Body of pancreas (tissue), 4 donors: ENCODE data around the gene CFAP206. TPM values are rescaled to one million over a fixed set of nuclear protein-coding genes. Genes with fewer than 3 reads are reported as not detected.

Experiments
- ATAC-seq: fragments of 150-250 bp; one replicate; pipeline ENCODE4 v1.9.1; 2016
- DNase-seq, 4 donors: peaks; one replicate each; pipeline ENCODE4 v3.0.0-alpha.2; 2019
- H3K27ac ChIP-seq, 4 donors: fragments of 200-600 bp; sonication (generic); 1 replicate in 3 of 4; 2 replicates in 1 of 4; pipeline versions ENCODE4 v1.5.1 to v1.6.1; 2016 to 2019; ENCODE audit warnings: mild to moderate bottlenecking in 1 of 4, mixed read lengths in 1 of 4, moderate library complexity in 1 of 4
- H3K27me3 ChIP-seq, 2 donors: fragments of 200-600 bp; sonication (generic); one replicate each; pipeline ENCODE4 v1.6.0; 2016; ENCODE audit warnings: mild to moderate bottlenecking in 1 of 2
- H3K36me3 ChIP-seq, 2 donors: fragments of 200-600 bp; sonication (generic); replicated peaks in 1 of 2; 2 replicates each; pipeline ENCODE4 v1.5.1; 2016; ENCODE audit warnings: low read depth in 2 of 2; ENCODE audit not compliant: insufficient read depth in 1 of 2
- H3K4me1 ChIP-seq: fragments of 200-600 bp; sonication (generic); one replicate; pipeline ENCODE4 v1.6.0; 2016
- H3K4me3 ChIP-seq, 2 donors: fragments of 200-600 bp; sonication (generic); 1 replicate in 1 of 2; 2 replicates in 1 of 2; pipeline ENCODE4 v1.5.1; 2016 to 2019
- H3K9me3 ChIP-seq, 3 donors: fragments of 200-600 bp; sonication (generic); 1 replicate in 2 of 3; 2 replicates in 1 of 3; pipeline ENCODE4 v1.5.1; 2016
- POLR2A ChIP-seq, 3 donors: fragments of 450-650 bp; IDR thresholded peaks; one replicate each; pipeline ENCODE4 v1.6.1; 2016; ENCODE audit warnings: antibody characterized with exemption in 3 of 3, mild to moderate bottlenecking in 2 of 3
- WGBS, 2 donors: methylation state at CpG; one replicate each; pipeline ENCODE4 v1.1.5; 2017; 5-methylcytosine and 5-hydroxymethylcytosine counted together
- intact Hi-C: fragments of 100-400 bp; cut with DNase I; formaldehyde crosslinking; loops from one replicate; pipeline ENCODE4 v1.15.1; 2023
- total RNA-seq, 2 donors: library from RNA; depleted of rRNA; stranded (reverse); fragments of >200 nt; gene quantifications; one replicate each; pipeline ENCODE4 v1.1.0, GENCODE V29; 2016
- TF ChIP-seq, protein P1 (sequence below), 7 experiments: fragments of 450-650 bp in 4 of 7; fragments of 200-600 bp in 3 of 7; sonication (generic) in 3 of 7; IDR thresholded peaks; one replicate each; pipeline ENCODE4 v1.5.1; 2016 to 2019; ENCODE audit warnings: antibody characterized with exemption in 7 of 7

Gene CFAP206, protein sequence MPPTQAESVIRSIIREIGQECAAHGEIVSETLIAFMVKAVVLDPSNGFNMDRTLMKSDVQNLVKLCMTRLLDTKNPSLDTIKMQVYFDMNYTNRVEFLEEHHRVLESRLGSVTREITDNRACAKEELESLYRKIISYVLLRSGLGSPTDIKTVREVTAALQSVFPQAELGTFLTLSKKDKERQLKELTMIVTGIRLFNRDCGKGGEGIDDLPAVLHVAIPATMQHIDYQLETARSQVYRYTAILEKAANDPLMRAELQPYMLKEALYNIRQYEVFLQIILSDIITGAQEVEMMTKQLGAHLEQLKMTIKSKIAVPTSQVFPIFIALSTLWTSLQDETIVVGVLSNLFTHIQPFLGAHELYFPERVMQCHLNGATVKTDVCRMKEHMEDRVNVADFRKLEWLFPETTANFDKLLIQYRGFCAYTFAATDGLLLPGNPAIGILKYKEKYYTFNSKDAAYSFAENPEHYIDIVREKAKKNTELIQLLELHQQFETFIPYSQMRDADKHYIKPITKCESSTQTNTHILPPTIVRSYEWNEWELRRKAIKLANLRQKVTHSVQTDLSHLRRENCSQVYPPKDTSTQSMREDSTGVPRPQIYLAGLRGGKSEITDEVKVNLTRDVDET
- total RNA-seq = not detected

DNA sequence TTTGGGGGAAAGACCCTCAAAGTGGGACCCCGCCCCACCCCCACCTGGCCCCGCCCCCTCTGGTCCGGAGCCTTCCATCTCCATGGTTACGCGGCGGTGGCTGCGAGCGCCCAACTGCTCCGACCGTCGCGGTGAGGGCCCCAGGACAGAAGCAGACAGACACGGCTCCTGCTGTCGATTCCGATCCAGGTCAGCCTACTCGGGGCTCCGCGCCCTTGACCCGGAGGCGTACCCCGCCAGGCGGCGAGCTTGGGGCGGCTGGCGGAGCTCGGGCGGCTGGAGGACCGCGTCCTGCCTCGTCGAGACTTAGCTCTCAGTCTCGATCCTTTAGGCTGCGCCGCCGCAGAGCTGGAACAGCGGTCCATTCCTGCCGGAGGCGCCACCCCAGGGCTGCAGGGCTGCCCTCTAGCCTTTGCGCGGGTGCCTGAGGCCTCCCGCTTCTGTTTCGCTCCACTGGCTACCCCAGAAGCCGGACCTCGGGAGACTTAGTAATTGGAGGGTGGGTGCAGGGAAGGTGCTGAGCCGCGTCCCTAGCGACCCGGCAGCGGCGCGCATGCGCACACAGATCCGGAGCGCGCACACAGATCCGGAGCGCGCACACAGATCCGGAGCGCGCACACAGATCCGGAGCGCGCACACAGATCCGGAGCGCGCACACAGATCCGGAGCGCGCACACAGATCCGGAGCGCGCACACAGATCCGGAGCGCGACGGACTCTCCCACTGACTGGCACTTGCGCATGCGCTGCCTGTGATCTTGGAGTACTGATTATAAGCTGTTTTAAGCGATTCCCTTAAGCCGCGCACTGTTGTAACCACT lies at the start of gene CFAP206:
TSS of gene CFAP206 (plus strand) at position 72 of the 820 bp plus-strand sequence. CDS start 1,868 bp downstream, outside the sequence.
- peak in 2 of 3 donors; percentile 31 to 43 for TF ChIP-seq POLR2A (IDR thresholded peaks at IDR 0.05)
- TF ChIP-seq, protein P1, sequence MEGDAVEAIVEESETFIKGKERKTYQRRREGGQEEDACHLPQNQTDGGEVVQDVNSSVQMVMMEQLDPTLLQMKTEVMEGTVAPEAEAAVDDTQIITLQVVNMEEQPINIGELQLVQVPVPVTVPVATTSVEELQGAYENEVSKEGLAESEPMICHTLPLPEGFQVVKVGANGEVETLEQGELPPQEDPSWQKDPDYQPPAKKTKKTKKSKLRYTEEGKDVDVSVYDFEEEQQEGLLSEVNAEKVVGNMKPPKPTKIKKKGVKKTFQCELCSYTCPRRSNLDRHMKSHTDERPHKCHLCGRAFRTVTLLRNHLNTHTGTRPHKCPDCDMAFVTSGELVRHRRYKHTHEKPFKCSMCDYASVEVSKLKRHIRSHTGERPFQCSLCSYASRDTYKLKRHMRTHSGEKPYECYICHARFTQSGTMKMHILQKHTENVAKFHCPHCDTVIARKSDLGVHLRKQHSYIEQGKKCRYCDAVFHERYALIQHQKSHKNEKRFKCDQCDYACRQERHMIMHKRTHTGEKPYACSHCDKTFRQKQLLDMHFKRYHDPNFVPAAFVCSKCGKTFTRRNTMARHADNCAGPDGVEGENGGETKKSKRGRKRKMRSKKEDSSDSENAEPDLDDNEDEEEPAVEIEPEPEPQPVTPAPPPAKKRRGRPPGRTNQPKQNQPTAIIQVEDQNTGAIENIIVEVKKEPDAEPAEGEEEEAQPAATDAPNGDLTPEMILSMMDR (IDR thresholded peaks at IDR 0.05) = peak in 1 of 7 experiments; percentile 13
- peak; percentile 81 to 90 (median 88) for DNase-seq
- Histone ChIP-seq H3K9me3 (no peaks in the 10 kb centered on the region), H3K27ac (peak within 1 kb of the TSS; percentile 51 to 89 (median 76)), H3K27me3 (no peaks in the 10 kb centered on the region), H3K4me1 (peaks cover 5% of the 10 kb centered on the region), H3K4me3 (peak within 1 kb of the TSS; percentile 68 to 84), H3K36me3 (no peaks in the 10 kb centered on the region)
- 0% methylated on average over 33 to 75 of the region's 82 CpGs for WGBS, 2 donors
- intact Hi-C loops = no loop called here
- ATAC-seq = peak; percentile 92

DNA sequence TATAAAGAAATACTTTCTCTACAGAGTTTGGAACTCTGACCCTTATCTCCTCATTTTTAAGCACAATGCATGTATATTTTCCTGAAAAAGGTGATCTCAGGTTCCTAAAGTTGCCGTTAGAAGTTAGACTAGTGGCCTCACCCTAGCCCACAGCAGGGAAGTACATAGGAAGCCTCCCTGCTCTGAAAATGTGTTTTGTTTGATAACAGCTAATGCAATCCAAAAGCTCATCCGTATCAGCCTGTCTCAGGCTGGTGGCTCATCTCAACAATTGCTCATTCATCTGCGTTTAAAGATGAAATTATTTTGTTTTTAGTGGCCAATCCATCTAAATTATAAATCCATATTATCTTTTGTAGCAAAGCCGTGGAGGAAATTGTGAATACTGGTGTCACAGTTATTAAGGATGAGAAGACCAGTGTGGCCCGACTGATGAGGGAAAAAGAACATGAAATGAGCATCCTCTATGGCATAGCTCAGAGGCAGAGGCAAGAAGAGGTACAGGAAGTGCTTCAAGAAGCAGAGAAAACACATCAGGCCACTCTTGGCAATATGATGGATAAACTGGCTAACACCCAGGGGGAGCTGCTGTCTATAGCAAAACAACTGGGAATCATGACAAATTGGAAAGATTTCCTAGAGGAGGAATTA lies 43.0 kb upstream of the CFAP206 start:
- TF ChIP-seq, protein P1 (IDR thresholded peaks at IDR 0.05) = no peak
- TF ChIP-seq POLR2A (IDR thresholded peaks at IDR 0.05) = no peak
- intact Hi-C loops = no loop called here
- H3K27ac ChIP-seq = no peak overlapping the region
- no peak overlapping the region for H3K4me3 ChIP-seq
- ATAC-seq (no peak), DNase-seq (no peak)
- no peaks in the 10 kb centered on the region for H3K36me3 ChIP-seq
- no peaks in the 10 kb centered on the region for H3K27me3 ChIP-seq
- H3K9me3 ChIP-seq = no peaks in the 10 kb centered on the region
- WGBS, 2 donors = 76 to 90% methylated on average over 5 of the region's 5 CpGs
- no peaks in the 10 kb centered on the region for H3K4me1 ChIP-seq

DNA sequence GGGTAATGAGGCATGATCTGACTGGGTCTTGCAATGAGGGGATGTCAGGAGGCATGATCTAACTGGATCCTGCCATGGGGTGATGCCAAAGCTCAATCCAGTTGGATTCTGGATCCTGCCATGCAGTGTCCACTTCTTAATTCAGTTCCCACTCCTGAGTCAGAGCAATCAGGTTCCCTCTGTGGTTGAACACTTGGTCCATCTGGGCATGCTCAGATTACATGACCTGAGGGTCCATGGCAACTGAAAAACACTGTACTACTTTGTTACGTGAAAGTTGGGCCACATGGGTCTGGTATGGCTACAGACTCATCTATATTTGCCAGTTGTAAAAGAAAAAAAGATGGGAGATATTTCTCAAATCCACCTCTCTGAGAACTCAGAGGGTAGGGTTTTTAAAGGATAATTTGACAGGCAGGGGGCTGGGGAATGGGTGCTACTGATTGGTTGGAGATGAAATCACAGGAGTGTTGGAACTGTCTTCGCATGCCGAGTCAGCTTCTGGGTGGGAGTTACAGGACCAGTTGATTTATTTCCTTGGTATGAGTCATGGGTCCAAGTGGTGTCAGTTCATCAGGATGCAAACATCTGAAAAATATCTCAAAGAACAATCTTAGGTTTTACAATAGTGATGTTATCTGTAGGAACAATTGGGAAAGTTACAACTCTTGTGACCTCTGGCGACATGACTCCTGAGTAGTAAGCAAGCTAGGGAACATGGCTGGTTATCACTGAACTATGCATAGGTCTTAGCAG lies 41.5 kb upstream of the CFAP206 start:
- 86 to 87% methylated on average over 4 of the region's 4 CpGs for WGBS, 2 donors
- TF ChIP-seq, protein P1 (IDR thresholded peaks at IDR 0.05) = no peak
- no peak for TF ChIP-seq POLR2A (IDR thresholded peaks at IDR 0.05)

DNA sequence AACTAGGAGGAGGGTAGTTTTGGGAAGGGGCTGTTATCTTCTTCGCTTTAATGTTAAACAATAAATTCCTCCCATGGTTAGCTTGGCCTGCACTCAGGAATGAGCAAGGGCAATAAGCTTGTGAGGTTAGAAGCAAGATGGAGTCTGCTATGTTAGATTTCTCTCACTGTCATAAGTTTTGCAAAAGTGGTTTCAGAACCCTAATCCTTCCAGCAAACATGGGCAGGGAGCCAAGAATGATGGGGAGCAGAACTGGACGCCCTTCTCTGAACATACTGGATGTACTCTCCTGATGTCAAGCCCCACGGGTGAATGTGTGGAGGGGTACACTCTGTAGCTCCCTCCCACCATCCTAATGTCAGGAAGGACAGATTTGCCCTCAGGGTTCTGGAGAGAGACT lies 40.9 kb upstream of the CFAP206 start:
- H3K27me3 ChIP-seq = no peaks in the 10 kb centered on the region
- DNase-seq = no peak
- 89 to 94% methylated on average over 3 of the region's 3 CpGs for whole genome bisulfite sequencing, 2 donors
- H3K4me1 ChIP-seq = no peaks in the 10 kb centered on the region
- H3K9me3 ChIP-seq = no peaks in the 10 kb centered on the region
- no peak for ATAC-seq
- no peak overlapping the region for H3K4me3 ChIP-seq
- no peaks in the 10 kb centered on the region for H3K36me3 ChIP-seq
- intact Hi-C loops = no loop called here
- H3K27ac ChIP-seq = no peak overlapping the region
- TF ChIP-seq, protein P1 (IDR thresholded peaks at IDR 0.05) = no peak
- TF ChIP-seq POLR2A (IDR thresholded peaks at IDR 0.05) = no peak

More for the DNA sequence above, 41.5 kb upstream of the CFAP206 start:
- Histone ChIP-seq H3K4me1 (no peaks in the 10 kb centered on the region), H3K9me3 (no peaks in the 10 kb centered on the region), H3K4me3 (no peak overlapping the region), H3K27me3 (no peaks in the 10 kb centered on the region), H3K27ac (no peak overlapping the region), H3K36me3 (no peaks in the 10 kb centered on the region)
- ATAC-seq (no peak), DNase-seq (no peak)
- intact Hi-C loops = no loop called here
